ENCODE results near the gene LDB3.

Gene LDB3

DNA sequence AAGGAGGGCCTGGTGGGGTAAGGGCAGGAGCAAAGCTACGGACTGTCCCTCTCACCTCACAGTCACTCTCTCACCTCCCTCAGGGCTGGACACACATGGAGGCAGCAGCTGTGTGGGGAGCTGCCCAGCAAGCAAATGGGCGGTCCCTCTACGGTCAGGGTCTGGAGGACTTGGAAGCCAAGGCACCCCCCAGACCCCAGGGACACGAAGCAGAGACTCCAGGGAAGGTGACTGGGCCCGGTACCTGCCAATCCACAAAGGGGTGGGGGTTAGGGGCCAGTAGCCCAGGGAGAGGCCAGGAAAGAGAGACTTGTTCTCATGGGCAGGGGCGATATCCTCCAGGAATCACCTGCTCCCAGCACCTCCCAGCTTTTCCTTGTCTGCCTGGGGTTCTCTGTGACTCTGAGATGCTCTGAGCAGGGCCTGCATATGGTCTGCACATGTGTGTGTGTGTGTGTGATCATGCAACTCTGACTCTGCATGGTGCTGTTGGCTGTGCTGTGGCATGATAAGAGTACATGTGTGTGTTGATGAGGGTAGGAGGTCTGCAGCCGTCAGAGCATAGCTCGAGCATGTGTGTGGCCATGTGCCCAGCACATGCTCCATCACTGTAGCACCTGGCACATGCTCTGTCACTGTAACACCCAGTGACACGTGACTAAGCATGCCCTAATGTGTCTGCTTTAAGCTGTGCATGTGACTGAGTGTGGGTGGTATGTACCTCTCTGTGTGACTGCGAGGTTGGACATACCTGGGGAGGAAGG, 4.6 kb upstream of the LDB3 start:
- no peak for DNase-seq (ENCODE audit: insufficient read length, low spot score)
- no peak for FAIRE-seq

DNA sequence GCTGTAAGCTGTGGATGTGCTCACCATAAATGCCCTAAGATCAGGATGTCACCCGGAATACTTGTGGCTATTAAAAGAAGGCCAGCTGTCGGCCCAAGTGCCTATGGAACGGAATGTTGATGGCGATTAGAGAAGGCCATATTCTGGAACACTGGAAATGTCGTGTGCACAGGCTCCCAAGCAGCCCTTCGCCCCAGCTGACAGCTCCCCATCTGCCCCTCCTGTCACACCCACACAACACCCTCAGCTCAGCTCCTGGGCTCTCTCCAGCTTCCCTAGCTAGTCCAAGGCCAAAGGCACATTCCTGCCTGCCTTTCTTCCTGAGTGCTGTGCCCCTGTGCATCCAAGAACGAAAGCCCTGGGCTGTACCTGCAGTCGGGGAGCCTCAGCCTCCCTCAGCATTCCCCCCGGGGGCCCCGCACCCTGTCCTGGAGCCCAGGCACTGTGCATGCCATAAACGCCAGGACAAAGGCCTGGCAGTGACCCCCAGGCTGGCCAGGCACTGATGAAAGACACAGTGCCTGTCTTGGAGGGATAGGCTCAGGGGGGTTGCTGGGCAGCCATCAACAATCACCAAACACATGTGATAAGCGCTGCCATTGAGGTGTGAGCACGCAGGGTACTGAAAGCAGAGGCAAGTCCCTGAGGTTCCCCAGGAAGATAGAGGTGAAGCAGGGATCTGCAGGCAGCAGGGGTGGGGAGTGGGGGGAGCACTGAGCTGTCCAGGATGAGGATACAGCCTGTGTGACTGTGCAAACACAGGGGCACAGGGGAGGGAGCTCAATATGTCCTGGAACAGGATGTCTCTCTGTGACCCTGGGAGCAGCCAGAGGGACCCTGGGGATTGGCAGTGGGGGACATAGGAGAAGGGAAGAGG, 3.7 kb upstream of the LDB3 start:
- no peak for FAIRE-seq
- no peak for DNase-seq (ENCODE audit: insufficient read length, low spot score)

DNA sequence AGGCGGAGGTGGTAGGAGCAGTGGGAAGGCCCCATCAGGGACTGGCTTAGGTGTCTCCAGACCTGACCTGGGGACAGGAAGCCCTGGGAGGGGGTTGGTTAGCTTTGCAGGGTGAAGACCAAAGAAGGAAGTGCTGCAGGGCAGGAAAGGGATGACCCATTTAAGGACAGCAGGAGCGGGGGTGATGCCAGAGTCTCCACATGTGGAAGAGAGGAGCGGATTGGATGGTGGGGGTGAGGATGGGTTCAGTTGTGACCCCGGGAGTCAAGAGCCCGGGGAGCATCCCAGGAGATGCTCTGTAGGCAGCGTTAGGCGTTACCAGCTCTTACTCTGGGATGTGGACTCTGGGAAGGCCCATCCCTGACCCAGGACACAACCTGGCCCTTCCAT, 3.1 kb upstream of the LDB3 start:
- DNase-seq (ENCODE audit: insufficient read length, low spot score): no peak
- FAIRE-seq: no peak

DNA sequence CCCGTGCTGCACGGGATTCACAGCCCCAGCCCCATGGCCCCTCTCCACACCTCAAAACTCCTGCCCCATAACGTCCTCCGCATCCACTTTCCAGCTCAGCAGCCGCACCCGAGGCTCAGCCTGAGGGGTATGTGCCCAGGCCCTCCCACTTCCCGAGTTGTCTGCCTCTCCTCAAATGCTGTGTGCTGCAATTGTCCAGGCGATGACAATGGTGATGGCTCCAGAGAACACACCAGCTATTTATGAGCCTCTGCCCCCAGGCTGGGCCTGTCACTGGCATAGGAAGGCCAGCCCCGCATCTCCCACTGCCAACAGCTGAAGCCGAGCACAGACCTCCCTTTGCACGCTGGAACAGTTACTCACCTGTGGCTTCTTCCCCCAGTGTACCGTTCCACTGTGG, 2.4 kb upstream of the LDB3 start:
- DNase-seq (ENCODE audit: insufficient read length, low spot score) (no peak), FAIRE-seq (no peak)

DNA sequence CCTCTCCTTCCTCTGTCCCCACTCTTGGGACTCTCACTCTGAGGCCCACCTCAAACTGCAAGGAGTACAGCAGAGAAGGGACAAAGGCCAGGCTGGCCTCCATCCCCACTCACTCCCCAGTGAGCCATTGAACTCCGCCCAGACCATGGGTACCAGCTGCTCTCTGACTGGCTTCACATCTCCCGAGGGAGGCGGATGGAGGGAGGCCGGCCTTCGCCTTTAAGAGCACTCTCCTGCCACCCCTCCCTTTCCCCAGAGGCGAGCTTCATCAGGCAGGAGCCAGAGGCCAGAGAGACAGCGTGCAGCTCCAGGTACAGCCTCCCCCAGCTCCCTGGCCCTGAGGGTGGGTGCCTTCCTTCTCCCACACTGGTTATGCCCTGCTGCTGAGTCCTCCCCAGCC, 1.8 kb upstream of the LDB3 start:
- FAIRE-seq (no peak), DNase-seq (ENCODE audit: insufficient read length, low spot score) (no peak)

DNA sequence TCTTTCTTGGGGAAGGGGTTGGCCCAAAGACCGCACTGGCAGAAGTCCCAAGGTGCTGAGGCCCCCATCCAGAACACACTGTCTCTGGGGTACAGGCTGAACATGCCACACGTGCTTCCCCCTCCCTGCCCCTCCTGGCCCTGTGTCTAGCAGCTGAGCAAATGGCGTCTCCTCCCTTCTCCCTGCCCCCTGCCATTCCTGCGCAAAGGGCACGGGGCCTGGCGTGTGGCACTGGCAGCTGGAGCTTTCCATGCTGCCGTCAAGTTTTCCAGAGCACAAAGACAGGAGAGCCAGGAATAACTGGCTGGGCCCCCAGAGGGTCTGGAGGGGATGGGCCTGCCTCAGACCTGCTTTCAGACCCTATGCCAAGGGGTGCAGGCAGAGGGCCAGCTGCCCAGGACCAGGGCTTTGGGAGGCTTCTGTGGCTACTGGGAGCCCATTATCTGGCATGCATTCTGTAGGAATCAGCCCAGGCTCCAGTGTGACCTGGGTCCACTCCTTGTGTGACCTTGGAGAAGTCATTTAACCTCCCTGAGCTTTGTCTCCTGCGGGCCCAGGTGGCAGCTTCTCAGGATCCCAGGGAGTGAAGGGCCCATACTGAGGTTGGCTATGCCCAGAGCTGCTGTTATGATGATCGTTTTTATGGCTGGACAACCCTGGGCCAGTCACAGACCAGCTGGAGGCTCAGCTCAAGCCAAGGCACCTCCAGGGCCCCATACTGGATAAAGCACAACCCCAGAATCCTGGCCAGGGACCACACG, 710 bp upstream of the LDB3 start:
- no peak for DNase-seq (ENCODE audit: insufficient read length, low spot score)
- FAIRE-seq: no peak

DNA sequence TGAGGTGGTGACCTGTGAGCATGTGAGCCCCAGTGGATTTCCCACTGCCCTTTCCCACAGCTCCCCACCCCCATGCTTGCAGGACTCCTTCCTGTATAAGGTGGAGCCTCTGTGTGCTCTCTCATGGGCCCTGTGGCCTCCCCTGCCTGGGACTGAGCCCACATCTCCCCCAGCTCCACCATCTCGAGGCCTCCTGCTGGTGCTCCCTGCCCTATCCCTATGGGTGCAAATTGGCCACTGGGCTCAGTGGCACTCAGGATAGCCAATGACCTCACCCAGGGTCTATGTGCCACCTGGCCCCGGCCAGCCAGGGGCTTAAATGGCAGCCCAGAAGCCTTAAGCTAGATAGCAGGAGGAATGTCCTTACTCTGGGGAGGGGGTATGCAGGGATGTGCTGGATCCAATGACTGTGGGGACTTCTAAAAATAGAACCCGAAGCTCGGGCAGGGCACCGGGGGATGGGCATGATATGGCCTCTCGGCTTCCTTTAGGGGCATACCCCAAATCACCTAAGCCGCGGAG, 2.0 kb downstream of the LDB3 start:
- DNase-seq (ENCODE audit: insufficient read length, low spot score) (no peak), FAIRE-seq (no peak)

DNA sequence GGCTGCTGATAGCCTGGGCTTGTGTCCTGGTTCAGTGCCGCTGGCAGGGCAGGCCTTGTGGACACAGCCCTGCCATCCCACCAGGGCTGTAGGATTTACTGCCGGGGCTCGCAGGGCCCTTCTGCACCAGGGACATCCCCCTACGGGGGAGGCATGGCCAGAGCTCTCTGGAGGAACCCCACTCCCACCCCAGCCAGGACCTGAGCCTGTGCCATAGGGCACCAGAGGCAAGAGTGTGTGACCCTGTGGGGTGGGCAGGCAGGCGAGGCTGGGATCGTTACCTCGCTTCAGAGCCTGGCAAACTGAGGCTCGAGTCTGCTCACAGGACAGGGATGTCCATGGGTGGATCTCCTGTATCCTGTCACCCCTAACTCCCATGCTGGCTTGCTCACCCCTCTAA, 2.6 kb downstream of the LDB3 start:
- DNase-seq (ENCODE audit: insufficient read length, low spot score): no peak
- FAIRE-seq: no peak

DNA sequence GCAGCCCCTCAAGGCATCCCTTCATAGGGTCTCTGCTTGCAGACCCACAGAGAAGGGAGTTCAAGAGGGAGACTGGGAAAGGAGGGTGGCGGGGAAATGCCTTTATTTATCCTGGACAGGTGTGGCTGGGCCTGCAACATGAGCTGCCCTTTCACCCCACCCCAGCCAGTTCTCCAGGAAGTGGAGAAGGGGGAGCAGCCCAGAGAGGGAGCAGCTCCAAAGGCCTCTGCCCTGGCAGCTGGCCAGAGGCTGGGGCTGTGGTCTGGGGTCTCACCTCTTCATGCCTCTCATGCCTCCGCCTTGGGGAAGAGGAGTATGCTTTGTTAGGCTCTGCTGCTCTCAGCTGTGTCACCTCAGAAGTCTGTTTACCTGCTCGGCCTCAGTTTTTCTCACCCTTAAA, 3.1 kb downstream of the LDB3 start:
- DNase-seq (ENCODE audit: insufficient read length, low spot score) (no peak), FAIRE-seq (no peak)

DNA sequence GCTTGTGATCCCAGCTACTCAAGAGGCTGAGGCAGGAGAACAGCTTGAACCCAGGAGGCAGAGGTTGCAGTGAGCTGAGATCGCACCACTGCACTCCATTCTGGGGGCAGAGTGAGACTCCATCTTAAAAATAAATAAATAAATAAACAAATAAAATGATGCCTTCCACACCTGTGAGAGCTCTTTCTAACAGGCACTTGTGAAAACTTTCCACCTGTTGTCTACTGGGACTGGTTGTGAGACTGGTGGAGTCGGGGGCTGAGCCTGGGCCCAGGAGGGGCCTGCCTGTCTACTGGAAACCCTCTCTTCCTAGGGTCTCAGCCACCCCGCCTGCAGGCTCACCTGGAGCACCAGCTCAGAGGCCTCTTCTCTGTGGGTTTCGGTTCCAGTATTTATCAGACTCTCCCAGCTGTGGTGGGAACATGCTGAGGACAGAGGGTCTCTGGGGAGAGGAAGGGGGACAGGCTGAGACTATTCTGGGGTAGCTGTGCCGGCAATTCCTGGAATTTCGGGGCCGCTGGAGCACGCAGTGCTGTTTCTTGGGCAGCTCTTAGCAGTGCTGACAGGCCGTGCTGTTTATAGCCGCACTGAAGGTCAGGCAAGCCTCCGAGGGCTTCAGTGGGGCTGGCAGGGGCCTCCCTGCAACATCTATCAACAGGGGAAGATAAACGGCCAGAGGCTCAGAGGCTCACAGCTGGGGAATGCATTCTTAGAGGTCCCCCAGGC, 3.8 kb downstream of the LDB3 start:
- FAIRE-seq: no peak

DNA sequence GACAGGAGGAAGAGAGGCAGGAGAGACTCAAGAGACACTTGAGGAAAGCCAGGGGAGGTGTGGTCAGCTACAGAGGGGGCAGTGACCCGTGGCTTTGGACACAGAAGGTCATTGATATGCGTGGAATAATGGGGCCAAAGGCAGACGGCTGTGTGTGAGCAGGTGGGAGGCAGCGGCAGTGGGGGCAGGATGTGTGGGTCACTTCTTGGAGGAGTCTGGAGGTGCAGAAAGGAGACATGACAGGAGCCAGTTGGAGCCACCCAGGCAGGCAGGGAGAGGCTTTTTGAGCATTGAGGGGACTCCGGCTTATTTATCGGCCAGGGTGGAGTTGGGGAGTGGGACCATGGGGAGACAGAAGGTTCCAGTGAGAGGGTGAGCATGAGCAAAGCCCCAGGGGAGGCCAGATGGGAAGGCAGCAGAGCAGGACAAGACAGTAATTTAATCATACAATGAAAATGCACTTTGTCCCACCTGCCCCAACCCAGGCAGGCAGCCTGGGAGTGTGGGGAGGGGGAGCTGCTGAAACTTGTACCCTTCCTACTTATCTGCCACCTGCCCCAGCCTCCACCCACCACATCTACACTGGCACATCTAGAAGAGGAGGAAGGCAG, 5.0 kb downstream of the LDB3 start:
- DNase-seq (ENCODE audit: insufficient read length, low spot score): no peak
- no peak for FAIRE-seq

More for the DNA sequence above, 3.8 kb downstream of the LDB3 start:
- no peak for DNase-seq (ENCODE audit: insufficient read length, low spot score)

DNA sequence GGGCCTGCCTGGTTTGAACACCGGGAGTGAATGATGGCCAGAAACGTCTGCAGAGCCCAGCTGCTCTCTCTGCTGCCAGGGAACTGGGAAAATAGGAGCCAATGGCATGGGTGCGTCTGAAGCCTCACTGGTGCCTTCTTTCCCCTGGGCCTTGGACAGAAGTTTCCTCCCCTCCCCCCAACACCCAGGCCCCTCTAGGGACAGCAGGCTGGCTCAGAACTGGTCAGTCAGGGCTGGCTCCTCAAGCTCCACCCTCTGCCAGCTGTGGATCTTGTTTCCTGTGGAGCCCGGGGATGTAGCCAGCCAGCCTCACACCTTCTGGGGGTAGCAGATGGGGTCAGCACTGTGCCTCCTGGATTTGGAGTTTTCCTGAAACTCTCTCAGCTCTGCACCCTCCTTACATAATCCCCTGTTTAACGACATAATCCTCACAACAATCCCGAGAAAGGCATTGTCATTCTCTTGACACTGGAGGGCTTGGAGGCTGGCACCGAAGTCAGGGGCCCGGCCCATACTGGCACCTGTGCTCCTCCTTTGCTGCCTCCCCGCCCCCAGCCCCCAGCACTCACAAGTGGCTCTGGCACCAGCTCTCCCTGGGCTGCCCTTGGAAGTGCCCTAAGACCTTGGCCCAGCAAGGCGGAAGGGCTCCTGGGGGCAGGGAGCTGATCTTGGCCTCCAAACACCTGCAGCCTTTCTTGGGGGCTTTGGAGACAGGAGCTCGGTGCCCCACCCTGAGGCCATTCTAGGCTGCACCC, 5.7 kb downstream of the LDB3 start:
- FAIRE-seq (no peak), DNase-seq (ENCODE audit: insufficient read length, low spot score) (no peak)

DNA sequence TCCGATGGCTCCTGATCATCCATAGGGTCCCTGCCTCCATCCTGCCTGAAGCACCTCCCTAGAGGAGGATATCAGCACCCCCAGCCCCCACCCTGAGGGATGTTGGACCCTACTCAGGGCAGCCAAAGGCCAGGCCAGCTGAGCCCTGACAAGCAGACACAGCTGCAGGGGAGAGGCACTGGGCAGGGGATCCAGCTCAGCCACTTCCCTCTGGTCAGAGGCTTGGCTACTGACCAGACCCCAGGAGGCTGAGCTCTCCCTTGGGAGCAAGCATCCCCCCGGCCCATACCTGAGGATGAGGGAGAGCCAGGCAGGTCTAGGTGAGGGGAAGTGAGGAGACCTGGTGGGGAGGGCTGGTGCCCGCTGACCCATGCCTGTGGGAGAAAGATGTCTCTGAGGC, 6.6 kb downstream of the LDB3 start:
- FAIRE-seq: no peak
- DNase-seq (ENCODE audit: insufficient read length, low spot score): no peak

DNA sequence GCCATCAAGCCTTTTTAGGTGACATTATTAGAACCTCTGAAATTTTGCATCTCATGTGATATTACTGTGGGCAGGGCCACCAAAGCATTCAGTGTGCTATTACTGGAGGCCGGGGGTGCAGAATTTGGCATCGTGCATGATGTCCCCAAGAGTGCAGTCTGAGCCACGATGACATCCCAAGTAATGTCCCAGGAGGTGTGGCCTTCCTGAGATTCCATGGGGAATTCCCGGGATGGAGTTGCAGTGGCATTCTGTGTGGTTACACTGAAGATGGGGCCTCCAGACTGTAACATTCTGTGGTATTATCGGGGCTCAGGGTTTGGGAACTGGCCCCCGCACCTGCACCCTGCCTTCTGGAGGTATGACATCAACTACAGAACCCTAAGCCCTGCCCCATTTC, 9.1 kb downstream of the LDB3 start:
- DNase-seq (ENCODE audit: insufficient read length, low spot score): no peak
- FAIRE-seq: no peak

DNA sequence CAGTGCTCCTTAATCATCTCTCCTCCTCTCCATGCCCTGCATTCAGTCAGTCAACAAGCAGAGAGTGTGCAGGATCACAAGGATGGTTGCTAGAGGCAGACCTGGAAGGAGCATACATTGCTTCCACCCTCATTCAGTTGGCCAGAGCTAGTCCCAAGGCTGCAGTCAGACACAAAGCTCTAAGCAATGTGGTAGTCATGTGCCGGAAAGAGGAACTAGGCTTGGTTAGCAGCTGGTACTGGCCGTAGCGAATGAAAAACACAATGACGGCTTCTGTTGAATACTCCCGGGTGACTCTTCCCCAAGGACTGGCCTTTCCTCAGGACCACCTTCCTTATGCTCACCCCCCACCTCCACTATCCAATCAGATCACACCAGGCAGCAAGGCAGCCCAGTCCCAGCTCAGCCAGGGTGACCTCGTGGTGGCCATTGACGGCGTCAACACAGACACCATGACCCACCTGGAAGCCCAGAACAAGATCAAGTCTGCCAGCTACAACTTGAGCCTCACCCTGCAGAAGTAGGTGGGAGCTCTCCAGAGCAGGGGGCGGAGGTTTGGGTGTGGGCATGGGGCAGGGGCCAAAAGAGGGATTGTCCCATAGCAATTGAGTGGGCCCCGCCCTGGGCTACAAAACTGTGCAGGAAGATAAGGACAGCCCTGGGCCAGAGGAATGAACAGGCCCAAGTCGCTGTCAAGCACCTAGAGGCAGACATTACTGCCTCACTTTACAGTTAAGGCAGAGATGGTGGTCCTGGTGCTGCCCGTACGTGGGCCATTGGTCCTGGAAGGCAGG, 10.9 kb downstream of the LDB3 start:
- peak; percentile 30 for DNase-seq (ENCODE audit: insufficient read length, low spot score)
- no peak for FAIRE-seq

DNA sequence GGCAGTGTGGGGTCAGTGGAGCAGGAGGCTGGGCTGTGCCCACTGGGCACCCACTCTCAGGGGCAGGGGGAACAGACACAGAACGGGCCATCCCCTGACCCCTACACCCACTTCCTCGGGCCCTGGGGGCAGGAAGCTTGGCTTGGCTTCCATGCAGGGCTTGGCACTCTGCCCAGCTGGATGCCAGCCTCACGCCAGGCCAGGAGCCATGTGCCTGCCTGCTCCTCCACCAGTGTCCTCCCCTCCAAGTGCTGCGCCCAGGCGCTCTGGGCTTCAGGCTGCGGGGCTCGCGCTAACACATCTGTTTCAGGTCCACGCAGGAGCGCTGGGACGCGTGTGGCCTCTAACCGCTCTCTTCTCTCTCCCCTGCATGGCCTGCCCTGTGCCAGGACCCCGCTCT, 12.7 kb downstream of the LDB3 start:
- FAIRE-seq (no peak), DNase-seq (ENCODE audit: insufficient read length, low spot score) (no peak)

DNA sequence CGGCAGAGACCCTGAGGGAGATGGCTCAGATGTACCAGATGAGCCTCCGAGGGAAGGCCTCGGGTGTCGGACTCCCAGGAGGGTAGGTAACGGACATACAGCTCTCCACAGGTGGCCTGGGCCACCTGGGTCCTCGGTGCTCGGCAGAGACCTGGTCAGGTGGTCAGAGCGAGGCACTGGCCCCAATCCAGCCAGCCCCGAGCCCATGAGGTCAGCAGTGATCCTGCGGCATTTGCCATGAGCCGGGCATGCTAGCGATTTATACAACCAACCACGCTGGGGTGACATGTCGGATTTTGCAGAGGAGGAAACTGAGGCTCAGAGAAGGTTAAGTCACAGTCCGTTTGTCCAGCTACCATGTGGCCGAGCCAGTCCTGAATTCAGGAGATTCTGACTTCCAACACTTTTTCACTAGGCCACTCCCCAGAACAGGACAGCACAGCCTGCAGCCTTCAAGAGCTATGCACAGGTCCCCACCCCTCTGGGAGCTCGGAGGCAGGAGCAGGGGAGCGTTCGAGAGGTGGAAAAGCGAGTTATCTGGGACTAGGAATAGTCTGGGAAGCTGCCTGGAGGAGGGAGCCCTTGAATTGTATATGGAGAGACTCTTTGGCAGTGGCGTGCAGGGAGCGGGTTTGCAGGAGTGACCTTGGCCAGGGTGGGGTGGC, 13.5 kb downstream of the LDB3 start:
- no peak for DNase-seq (ENCODE audit: insufficient read length, low spot score)
- FAIRE-seq: no peak

DNA sequence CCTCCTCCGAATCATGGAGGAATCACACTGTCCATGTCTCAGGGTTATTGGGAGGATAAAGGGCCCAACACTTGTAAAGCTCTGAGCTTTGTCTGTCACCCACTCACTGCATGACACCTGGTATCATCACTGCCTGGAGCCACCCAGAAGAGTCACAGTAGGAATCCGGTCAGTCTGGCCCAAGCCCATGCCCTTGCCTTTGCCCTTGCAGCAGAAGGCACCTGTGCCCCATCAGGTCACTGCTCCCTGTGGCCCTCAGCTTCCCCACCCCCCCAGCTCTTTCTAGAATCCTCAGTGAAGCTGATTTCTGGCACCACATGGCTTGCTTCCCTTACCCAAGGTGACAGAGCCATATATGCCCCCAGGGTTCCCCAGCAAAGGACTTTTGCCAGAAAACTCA, 14.4 kb downstream of the LDB3 start:
- no peak for FAIRE-seq
- no peak for DNase-seq (ENCODE audit: insufficient read length, low spot score)
